ENCODE data around the gene TMEM117. TPM values are rescaled to one million over a fixed set of nuclear protein-coding genes. Genes with fewer than 3 reads are reported as not detected.

Gene TMEM117
- total RNA-seq, 4 donors from 2014 or later: 15.8 to 42.2 (median 24.0) TPM

- intact Hi-C loops (cut with DNase I): no loop called here
- TF ChIP-seq POLR2A (IDR thresholded peaks at IDR 0.05) (no peak), CTCF (IDR thresholded peaks at IDR 0.05) (no peak)
- H3K9me3 ChIP-seq: no peaks in the 10 kb centered on the region
- H3K36me3 ChIP-seq: no peaks in the 10 kb centered on the region
- no peak overlapping the region for H3K27ac ChIP-seq
- DNase-seq: no peak
- 59 to 70% methylated on average over 3 of the region's 3 CpGs for WGBS, 2 donors
- H3K4me3 ChIP-seq: no peak overlapping the region
- H3K4me1 ChIP-seq: peaks cover 0 to 3% (median 0%) of the 10 kb centered on the region in 3 donors
- H3K27me3 ChIP-seq: no peaks in the 10 kb centered on the region
These were observed 140.1 kb downstream of the TMEM117 start for GRCh38 chr12:43976027-43976426.

- WGBS, 2 donors: 91 to 93% methylated on average over 2 of the region's 2 CpGs
- Histone ChIP-seq H3K4me3 (no peak overlapping the region), H3K27ac (no peak overlapping the region), H3K9me3 (no peaks in the 10 kb centered on the region), H3K36me3 (no peaks in the 10 kb centered on the region), H3K27me3 (no peaks in the 10 kb centered on the region), H3K4me1 (peaks cover 0 to 3% (median 0%) of the 10 kb centered on the region in 3 donors)
- no peak for DNase-seq
- no peak for TF ChIP-seq CTCF (IDR thresholded peaks at IDR 0.05)
- TF ChIP-seq POLR2A (IDR thresholded peaks at IDR 0.05): no peak
- intact Hi-C loops (cut with DNase I): no loop called here
These were observed 142.7 kb downstream of the TMEM117 start for GRCh38 chr12:43978556-43978955.

GRCh38 chr12:43979450-43979849 lies 143.6 kb downstream of the TMEM117 start:
- Histone ChIP-seq H3K9me3 (no peaks in the 10 kb centered on the region), H3K27ac (no peak overlapping the region), H3K4me1 (peaks cover 0 to 3% (median 0%) of the 10 kb centered on the region in 3 donors), H3K4me3 (no peak overlapping the region), H3K36me3 (no peaks in the 10 kb centered on the region), H3K27me3 (no peaks in the 10 kb centered on the region)
- intact Hi-C loops (cut with DNase I): no loop called here
- 89 to 93% methylated on average over 3 of the region's 3 CpGs for WGBS, 2 donors
- TF ChIP-seq POLR2A (IDR thresholded peaks at IDR 0.05): no peak
- TF ChIP-seq CTCF (IDR thresholded peaks at IDR 0.05): no peak
- no peak for DNase-seq

GRCh38 chr12:43980627-43981191 lies 144.8 kb downstream of the TMEM117 start:
- intact Hi-C loops (cut with DNase I): no loop called here
- 95 to 99% methylated on average over 5 to 6 of the region's 6 CpGs for WGBS, 2 donors
- Histone ChIP-seq H3K27me3 (no peaks in the 10 kb centered on the region), H3K9me3 (no peaks in the 10 kb centered on the region), H3K27ac (no peak overlapping the region), H3K36me3 (no peaks in the 10 kb centered on the region), H3K4me1 (peaks cover 0 to 3% (median 0%) of the 10 kb centered on the region in 3 donors), H3K4me3 (no peak overlapping the region)
- no peak for DNase-seq
- no peak for TF ChIP-seq POLR2A (IDR thresholded peaks at IDR 0.05)
- no peak for TF ChIP-seq CTCF (IDR thresholded peaks at IDR 0.05)

GRCh38 chr12:43981726-43982125 lies 145.8 kb downstream of the TMEM117 start:
- intact Hi-C loops (cut with DNase I): no loop called here
- H3K36me3 ChIP-seq: no peaks in the 10 kb centered on the region
- no peak for TF ChIP-seq POLR2A (IDR thresholded peaks at IDR 0.05)
- TF ChIP-seq CTCF (IDR thresholded peaks at IDR 0.05): no peak

More at GRCh38 chr12:43981726-43982125, 145.8 kb downstream of the TMEM117 start:
- Histone ChIP-seq H3K27ac (no peak overlapping the region), H3K27me3 (no peaks in the 10 kb centered on the region), H3K4me1 (no peaks in the 10 kb centered on the region), H3K4me3 (no peak overlapping the region), H3K9me3 (no peaks in the 10 kb centered on the region)
- no peak for DNase-seq

All from esophagus squamous epithelium (tissue), 5 donors.